ENCODE measurements around the gene MAD2L2. TPM values are rescaled to one million over a fixed set of nuclear protein-coding genes. Genes with fewer than 3 reads are reported as not detected.
A peak's percentile ranks its signal among the peaks of the same experiment; 100 is the strongest.

MAD2L2 gene
- total RNA-seq, 1 donor = 30.7 TPM

DNA sequence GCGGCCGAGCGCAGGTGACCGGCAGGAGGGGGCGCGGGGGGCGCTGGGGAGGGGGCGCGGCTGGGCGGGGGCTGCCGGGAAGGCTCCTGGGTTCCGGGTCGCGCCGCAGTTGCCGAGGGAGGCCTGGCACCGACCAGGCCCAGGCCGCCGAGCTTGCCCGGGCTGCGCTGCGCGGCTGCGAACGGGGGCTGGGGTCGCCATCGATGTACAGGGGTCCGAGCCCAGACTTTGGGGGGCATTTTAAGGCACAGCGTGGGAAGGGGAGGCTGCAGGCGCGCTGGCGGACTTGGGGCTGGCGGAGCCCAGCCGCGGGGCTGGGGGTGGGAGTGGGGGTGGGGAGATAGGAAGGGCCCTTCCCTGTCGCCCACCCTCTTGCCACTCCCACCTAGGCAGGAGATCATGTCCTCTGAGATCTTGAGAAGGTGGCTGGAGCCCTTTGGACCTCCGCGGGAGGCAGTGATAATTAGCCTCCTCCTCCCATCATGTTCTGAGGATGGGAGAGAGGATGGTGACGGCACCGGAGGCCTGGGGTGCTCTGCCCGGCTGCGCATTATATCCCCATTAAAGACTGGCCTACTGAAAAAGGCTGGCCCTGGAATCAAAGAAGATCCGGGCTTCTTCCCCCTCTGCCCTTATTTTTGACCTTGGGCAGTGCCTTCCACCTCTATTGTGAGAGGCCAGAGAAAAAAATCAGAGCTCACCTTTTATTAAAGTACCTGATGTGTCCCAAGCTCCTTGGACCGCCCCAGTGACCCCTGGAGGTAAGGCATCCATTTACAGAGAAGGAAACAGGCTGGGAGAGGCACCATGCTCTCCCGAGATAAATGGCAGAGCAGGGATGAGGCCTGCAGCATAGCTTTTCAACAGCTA lies 25.8 kb downstream of the MAD2L2 start:
- no peak for DNase-seq (ENCODE audit: low read depth)
- TF ChIP-seq, protein P1, sequence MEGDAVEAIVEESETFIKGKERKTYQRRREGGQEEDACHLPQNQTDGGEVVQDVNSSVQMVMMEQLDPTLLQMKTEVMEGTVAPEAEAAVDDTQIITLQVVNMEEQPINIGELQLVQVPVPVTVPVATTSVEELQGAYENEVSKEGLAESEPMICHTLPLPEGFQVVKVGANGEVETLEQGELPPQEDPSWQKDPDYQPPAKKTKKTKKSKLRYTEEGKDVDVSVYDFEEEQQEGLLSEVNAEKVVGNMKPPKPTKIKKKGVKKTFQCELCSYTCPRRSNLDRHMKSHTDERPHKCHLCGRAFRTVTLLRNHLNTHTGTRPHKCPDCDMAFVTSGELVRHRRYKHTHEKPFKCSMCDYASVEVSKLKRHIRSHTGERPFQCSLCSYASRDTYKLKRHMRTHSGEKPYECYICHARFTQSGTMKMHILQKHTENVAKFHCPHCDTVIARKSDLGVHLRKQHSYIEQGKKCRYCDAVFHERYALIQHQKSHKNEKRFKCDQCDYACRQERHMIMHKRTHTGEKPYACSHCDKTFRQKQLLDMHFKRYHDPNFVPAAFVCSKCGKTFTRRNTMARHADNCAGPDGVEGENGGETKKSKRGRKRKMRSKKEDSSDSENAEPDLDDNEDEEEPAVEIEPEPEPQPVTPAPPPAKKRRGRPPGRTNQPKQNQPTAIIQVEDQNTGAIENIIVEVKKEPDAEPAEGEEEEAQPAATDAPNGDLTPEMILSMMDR (IDR thresholded peaks at IDR 0.05; ENCODE audit: insufficient read depth, low read depth, low read length) = no peak

DNA sequence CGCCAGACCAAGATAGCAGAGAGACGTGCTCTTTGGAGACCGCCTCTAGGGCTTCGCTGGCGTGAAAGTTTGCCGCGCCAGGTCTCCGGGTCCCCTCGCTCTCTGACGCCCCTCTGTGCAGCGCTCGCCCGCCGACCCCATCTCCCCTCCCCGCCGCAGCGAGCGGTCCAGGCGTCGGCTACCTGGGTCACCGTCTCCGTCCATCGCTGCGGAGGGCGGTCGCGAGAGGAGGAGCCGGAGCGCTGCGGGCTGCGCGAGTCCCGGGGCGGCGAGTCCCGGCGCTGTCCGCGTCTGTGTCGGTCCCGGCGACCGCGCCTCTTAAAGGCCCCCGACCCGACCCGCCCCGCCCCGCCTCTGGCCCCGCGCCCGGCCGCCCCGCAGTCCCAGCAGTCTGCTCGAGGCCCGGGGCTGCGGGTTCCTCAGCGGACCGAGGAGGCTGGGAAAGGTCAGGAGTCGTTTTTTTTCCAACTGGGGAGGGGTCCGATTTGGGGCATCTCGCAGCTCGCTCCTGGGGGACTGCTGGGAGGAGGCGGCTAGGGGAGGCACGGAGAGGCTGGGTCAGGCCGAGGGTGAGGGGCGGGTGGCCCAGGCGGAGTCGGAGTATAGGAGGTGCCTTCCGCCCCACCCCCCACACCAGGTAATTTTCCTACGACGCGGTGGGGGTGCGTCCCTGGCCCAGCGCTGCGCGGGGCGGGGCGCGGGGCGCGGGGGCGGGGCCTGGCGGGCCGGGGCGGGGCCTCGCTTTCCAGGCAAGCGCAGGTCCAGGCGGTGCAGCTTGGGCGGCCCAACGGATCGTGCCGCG lies 26.6 kb downstream of the MAD2L2 start, which contains the start of the genes FBXO2 and FBXO44:
Gene FBXO2, minus strand, starts transcription at position 293 of the 802 bp plus-strand sequence. Its CDS starts 89 bp downstream, at position 204.
Gene FBXO44, plus strand, starts transcription at position 741 of the 802 bp plus-strand sequence. CDS start 959 bp downstream, outside the sequence.
- TF ChIP-seq, protein P1 (IDR thresholded peaks at IDR 0.05; ENCODE audit: insufficient read depth, low read depth, low read length) = no peak
- peak within 1 kb of the TSS; percentile 80 for H3K4me3 ChIP-seq (ENCODE audit: low read depth, low read length)
- DNase-seq (ENCODE audit: low read depth) = peak; percentile 22

More for the DNA sequence above, 25.8 kb downstream of the MAD2L2 start:
- peak overlapping the region; percentile 80 for H3K4me3 ChIP-seq (ENCODE audit: low read depth, low read length)

DNA sequence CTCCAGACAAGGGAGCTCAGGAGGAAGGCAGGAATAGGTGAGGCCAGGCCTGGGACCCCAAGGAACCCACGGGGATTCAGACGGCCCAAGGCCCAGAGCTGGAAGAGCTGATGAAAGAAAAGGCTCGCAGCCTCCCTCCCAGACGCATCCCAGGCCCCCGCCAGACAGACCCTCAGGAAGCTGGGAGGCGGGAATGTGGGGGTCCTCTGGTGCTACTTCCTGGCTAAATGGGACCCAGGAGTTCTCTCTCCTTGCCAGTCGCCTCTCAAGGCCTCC lies 27.1 kb downstream of the MAD2L2 start:
- TF ChIP-seq, protein P1 (IDR thresholded peaks at IDR 0.05; ENCODE audit: insufficient read depth, low read depth, low read length) = no peak
- peak overlapping the region; percentile 80 for H3K4me3 ChIP-seq (ENCODE audit: low read depth, low read length)
- DNase-seq (ENCODE audit: low read depth) = no peak

DNA sequence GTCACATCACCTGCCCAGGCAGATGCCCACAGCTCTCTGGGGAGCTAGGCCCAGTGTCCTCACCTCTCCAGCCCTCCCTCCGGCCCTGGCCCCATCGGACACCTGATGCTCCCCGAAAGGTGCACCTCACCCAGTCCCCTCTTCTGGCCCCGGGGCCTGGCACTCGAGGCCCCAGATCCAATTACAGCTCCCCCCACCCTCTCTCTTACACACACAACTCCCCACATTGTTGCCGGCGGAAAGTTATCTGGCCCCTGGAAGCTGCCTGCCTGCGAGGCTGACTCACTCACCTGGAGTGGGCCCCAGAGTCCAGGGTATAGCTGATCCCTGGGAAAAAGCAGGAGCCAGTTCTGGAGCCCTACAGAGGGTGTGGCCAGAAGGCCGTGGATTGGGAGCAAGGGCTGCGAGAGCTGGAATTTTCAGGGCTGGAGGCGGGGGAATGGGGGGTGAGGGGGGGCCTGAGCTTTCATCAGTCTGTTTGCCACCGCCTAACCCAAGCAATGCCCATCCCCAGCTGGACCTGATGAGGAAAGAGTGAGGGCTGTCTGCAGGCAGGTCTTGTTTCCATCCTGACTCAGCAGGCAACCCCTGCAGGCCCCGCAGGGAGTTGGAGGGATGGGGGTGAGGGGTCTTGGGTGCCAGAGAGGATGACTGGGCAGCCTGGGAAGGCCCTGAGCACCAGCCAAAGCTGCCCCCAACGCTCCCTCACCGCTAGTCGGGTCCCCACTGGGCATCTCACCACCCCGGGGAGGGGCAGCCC lies 27.7 kb downstream of the MAD2L2 start:
- no peak overlapping the region for H3K4me3 ChIP-seq (ENCODE audit: low read depth, low read length)
- TF ChIP-seq, protein P1 (IDR thresholded peaks at IDR 0.05; ENCODE audit: insufficient read depth, low read depth, low read length) = no peak
- no peak for DNase-seq (ENCODE audit: low read depth)

DNA sequence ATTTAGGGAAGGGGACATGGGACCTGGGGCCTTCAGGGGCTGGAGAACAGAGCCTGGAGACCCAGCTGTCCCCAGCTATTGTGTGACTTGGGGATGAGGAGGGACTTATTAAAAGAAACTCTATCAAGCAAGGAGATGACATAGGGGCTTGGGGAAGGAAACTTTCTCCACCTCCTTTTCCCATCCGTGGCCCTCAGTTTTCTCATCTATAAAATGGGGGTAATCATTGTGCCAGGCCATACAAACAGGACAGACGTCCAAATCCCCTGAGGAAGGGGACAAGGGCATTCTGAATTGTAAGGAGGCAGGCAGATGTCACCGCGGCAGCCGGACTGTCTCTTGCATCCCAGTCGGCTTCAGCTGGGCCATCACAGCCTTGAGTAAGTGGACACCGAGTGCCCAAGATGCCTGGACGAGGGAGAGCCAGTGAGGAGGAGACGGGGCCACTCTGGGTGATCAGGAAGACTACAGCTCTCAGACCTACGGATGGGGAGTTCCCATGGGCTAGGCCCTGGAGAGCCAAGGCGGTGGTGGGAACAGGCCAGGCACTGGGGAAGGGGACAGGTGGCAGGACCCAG lies 28.7 kb downstream of the MAD2L2 start:
- TF ChIP-seq, protein P1 (IDR thresholded peaks at IDR 0.05; ENCODE audit: insufficient read depth, low read depth, low read length) = no peak
- H3K4me3 ChIP-seq (ENCODE audit: low read depth, low read length) = no peak overlapping the region
- no peak for DNase-seq (ENCODE audit: low read depth)

DNA sequence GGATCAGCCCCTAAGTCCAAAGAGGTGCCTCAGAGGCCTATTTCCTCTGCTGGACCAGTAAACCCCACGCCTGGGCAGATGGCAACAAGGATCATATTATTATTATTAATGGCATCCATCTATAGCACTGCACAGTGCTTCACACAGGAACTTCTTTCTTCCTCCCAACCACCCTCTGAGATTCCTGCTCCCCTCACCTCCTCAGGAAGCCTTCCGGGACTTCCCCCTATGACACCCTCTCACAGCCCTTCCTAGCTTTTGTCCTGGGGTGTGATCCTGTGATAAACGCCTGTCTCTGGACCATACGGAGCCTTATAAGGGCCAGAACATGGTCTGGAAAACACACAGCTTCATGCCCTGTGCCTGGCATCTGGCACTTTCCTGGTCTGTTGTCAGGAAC lies 29.9 kb downstream of the MAD2L2 start:
- TF ChIP-seq, protein P1 (IDR thresholded peaks at IDR 0.05; ENCODE audit: insufficient read depth, low read depth, low read length) = no peak
- H3K4me3 ChIP-seq (ENCODE audit: low read depth, low read length) = no peak overlapping the region
- no peak for DNase-seq (ENCODE audit: low read depth)

Data from fibroblast of villous mesenchyme (primary cell).